ENCODE measurements around the gene CENPX.

Gene CENPX

DNA sequence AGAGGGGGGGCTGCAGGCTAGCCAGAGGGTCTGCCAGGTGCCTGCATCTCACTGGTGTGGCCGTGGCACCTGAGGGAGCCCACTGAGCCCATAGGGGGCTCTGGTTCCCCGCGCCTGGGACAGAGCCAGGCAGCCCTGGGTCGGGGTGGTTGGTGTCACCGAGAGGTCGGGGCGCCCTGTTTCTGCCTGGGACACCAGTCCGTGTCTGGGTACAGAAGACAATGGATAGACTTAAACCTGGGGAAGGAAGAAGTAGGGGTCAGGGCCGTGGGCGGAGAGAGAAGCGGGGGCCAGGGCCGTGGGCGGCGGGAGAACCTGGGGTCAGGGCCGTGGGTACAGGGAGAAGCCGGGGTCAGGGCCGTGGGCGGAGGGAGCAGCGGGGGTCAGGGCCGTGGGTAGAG, 25.9 kb upstream of the CENPX start:
- TF ChIP-seq, protein P1, sequence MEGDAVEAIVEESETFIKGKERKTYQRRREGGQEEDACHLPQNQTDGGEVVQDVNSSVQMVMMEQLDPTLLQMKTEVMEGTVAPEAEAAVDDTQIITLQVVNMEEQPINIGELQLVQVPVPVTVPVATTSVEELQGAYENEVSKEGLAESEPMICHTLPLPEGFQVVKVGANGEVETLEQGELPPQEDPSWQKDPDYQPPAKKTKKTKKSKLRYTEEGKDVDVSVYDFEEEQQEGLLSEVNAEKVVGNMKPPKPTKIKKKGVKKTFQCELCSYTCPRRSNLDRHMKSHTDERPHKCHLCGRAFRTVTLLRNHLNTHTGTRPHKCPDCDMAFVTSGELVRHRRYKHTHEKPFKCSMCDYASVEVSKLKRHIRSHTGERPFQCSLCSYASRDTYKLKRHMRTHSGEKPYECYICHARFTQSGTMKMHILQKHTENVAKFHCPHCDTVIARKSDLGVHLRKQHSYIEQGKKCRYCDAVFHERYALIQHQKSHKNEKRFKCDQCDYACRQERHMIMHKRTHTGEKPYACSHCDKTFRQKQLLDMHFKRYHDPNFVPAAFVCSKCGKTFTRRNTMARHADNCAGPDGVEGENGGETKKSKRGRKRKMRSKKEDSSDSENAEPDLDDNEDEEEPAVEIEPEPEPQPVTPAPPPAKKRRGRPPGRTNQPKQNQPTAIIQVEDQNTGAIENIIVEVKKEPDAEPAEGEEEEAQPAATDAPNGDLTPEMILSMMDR (IDR thresholded peaks at IDR 0.05) = no peak

DNA sequence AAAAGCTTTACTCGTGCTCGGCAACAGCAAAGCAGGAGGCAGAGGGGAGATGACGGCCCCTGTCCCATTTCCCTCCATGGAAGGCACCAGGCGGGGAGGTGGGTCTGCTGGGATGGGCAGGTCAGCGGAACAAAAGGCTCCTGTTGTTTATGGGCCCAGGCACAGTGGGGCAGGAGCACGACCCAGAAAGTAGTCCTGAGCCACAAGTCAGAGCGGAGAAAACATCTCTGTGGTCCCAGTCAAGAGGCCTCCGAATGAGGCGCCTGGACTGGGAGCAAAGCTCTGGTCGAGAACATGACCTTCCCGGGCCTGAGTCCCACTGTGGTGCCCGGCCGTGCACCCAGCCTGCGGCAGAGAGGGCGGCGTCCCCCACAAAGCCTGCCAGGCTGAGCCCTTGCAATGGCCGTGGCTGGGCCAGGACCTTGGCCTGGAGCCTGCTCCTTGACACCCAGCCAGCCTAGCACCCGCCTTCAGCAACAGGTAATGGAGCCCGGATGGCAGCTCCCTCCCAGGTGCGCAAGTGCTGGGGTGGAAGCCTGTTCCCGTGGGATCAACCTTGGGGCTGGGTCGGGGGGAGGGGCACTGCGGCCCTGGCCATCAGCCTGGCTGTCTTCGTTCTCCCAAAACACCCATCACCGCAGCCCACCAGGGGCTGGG, 25.4 kb upstream of the CENPX start:
- TF ChIP-seq, protein P1 (IDR thresholded peaks at IDR 0.05) = no peak

GRCh38 chr17:82047379-82047778, 24.7 kb upstream of the CENPX start:
- TF ChIP-seq, protein P1 (IDR thresholded peaks at IDR 0.05) = no peak

- TF ChIP-seq, protein P1 (IDR thresholded peaks at IDR 0.05) = no peak
Measured at GRCh38 chr17:82046903-82047302, 24.2 kb upstream of the CENPX start.

DNA sequence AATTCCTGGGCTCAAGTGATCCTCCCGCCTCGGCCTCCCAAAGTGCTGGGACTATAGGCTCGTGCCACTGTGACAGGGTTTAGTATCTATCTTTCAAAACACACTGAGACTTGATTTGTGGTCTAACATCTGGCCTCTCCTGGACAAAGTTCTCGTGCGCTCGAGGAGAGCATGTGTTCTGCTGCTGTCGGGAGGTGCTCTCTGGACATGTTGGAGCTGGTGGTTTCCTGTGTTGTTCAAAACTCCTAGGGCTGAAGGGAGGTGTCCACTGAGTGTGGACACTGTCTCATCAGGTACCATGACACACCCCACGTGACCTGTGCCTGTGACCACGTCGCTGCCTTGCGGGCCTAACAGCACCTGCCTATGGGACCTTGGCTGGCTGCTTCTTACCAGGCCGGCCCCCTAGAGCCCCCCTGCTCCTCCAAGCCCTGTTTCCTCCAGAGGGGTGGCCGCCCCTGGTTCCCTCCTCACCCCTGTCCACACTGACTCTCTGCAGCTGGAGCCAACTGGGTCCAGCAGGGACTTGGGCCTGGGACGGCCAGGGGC, 23.3 kb upstream of the CENPX start:
- TF ChIP-seq, protein P1 (IDR thresholded peaks at IDR 0.05) = no peak

DNA sequence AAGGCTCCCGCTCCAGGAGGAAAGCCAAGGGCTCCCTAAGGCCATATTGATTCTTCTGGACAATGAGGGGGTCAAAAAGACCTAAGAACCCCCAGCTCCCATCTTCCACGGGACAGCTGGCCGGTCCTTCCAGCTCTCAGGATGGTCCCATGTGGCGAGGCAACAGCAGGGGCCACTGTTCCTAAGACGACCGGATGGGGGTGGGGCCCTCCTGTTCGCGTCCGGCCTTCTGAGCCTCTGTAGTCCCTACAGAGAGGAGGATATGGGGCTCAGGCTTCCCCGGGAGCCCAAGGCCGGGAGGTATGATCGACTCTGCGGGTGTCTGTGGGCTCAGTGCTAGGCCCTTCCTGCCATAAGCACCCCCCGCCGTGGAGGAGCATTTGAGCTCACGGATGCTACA, 20.8 kb upstream of the CENPX start:
- TF ChIP-seq, protein P1 (IDR thresholded peaks at IDR 0.05) = no peak

DNA sequence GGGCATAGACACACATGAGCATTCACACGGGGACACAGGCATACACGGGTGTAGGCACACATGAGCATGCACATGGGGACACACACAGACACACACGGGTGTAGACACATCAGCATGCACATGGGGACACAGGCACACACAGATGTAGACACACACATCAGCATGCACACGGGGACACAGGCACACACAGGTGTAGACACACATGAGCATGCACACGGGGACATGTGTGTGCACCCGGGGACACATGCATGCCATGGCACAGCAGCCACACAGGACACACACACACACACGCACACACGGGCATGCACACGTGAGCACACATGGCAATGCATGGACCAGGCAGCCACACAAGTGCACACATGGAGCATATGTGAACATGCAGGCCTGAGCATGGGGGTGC, 20.0 kb upstream of the CENPX start:
- TF ChIP-seq, protein P1 (IDR thresholded peaks at IDR 0.05) = no peak

Data from LNCAP (cell line).